Gastroesophageal sphincter (tissue), 4 donors: Measurements from ENCODE around the gene SMTN. TPM values are rescaled to one million over a fixed set of nuclear protein-coding genes. Genes with fewer than 3 reads are reported as not detected.

Source experiments
- ATAC-seq: fragments of 150-250 bp; one replicate; pipeline ENCODE4 v1.9.1; 2016; ENCODE audit warnings: mild to moderate bottlenecking, moderate library complexity
- H3K27ac ChIP-seq, 4 donors: fragments of 200-600 bp; sonication (generic) in 3 of 4; 1 replicate in 3 of 4; 2 replicates in 1 of 4; pipeline ENCODE4 v1.5.1; 2016 to 2019
- H3K27me3 ChIP-seq: fragments of 200-600 bp; sonication (generic); one replicate; pipeline ENCODE4 v1.5.1; 2019
- H3K36me3 ChIP-seq, 2 donors: fragments of 200-600 bp; sonication (generic); one replicate each; pipeline ENCODE4 v1.5.1; 2019; ENCODE audit warnings: control low read depth in 1 of 2
- H3K4me1 ChIP-seq, 3 donors: fragments of 200-600 bp; sonication (generic); 1 replicate in 2 of 3; 2 replicates in 1 of 3; pipeline ENCODE4 v1.5.1; 2016 to 2019; ENCODE audit warnings: control low read depth in 2 of 3
- H3K4me3 ChIP-seq, 2 donors: fragments of 200-600 bp; sonication (generic); one replicate each; pipeline ENCODE4 v1.5.1; 2019; ENCODE audit warnings: mild to moderate bottlenecking in 1 of 2, moderate library complexity in 1 of 2
- H3K9me3 ChIP-seq, 3 donors: fragments of 200-600 bp; sonication (generic); one replicate each; pipeline ENCODE4 v1.5.1; 2017 to 2019; ENCODE audit warnings: control low read depth in 2 of 3
- CTCF ChIP-seq, 4 experiments: fragments of 200-600 bp in 2 of 4; fragments of 450-650 bp in 2 of 4; sonication (generic) in 1 of 4; IDR thresholded peaks; one replicate each; pipeline ENCODE4 v1.5.1; 2017 to 2019; ENCODE audit warnings: antibody characterized with exemption in 4 of 4, mild to moderate bottlenecking in 2 of 4, moderate library complexity in 2 of 4
- EP300 ChIP-seq: sonication (generic); formaldehyde crosslinking; IDR thresholded peaks from one replicate; pipeline ENCODE4 v1.6.1; 2017; ENCODE audit warnings: antibody characterized with exemption, mild to moderate bottlenecking
- POLR2A ChIP-seq, 2 donors: fragments of 450-650 bp; IDR thresholded peaks; one replicate each; pipeline ENCODE4 v1.6.1; 2017; ENCODE audit warnings: antibody characterized with exemption in 2 of 2, mild to moderate bottlenecking in 2 of 2, moderate library complexity in 1 of 2
- POLR2AphosphoS5 ChIP-seq: sonication (generic); formaldehyde crosslinking; IDR thresholded peaks from one replicate; pipeline ENCODE4 v1.6.1; 2017; ENCODE audit warnings: antibody characterized with exemption
- WGBS, 2 donors: methylation state at CpG; one replicate each; pipeline ENCODE4 v1.1.5; 2018; ENCODE audit warnings: low coverage in 1 of 2; 5-methylcytosine and 5-hydroxymethylcytosine counted together
- total RNA-seq, 4 donors: library from RNA; depleted of rRNA; stranded (reverse); fragments of >200 nt; gene quantifications; one replicate each; pipeline ENCODE4 v1.1.0, GENCODE V29; 2016

Gene SMTN
- total RNA-seq, 4 donors from 2014 or later, result 900 to 1,687 (median 1,274) TPM

DNA sequence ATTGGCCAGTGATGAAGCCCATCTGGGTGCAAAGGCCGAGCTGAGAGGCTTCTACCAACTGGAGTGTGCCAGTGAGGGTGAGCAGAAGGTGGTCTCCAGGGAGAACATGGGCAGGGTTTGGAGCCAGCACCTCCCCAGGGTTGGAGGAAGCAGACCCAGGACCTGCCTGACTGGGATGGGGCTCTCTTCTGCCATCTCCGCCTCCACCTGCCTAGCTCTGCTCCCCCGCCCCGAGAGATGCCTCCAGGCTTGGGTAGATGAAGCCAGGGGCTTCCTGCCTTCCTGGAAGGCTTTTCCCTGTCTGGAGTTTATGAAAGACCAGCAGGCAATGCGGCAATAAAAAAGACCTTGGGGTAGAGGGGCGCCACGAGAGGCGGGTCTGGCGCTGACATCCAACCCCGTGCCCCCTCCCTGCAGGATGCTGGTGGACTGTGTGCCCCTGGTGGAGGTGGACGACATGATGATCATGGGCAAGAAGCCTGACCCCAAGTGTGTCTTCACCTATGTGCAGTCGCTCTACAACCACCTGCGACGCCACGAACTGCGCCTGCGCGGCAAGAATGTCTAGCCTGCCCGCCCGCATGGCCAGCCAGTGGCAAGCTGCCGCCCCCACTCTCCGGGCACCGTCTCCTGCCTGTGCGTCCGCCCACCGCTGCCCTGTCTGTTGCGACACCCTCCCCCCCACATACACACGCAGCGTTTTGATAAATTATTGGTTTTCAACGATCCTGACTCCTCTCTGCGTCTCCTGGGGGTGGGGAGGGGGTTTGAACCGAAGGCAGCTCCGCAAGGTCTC lies 23.0 kb downstream of the SMTN start:
- H3K4me1 ChIP-seq, result peaks cover 11 to 86% (median 51%) of the 10 kb centered on the region in 3 donors
- H3K4me3 ChIP-seq, result peak overlapping the region; percentile 92 to 96
- peaks cover 0 to 54% of the 10 kb centered on the region in 2 donors for H3K36me3 ChIP-seq
- ATAC-seq, result peak; percentile 3
- no peaks in the 10 kb centered on the region for H3K27me3 ChIP-seq
- H3K27ac ChIP-seq, result peak overlapping the region; percentile 97 to 100 (median 99)
- no peak for TF ChIP-seq EP300
- peak; percentile 51 to 62 for TF ChIP-seq POLR2A (IDR thresholded peaks at IDR 0.05)
- peak in 2 of 4 experiments; percentile 31 to 33 for TF ChIP-seq CTCF (IDR thresholded peaks at IDR 0.05)
- TF ChIP-seq POLR2AphosphoS5, result peak; percentile 94
- no peaks in the 10 kb centered on the region for H3K9me3 ChIP-seq
- no CpG with 5 or more reads among the region's 33 CpGs for WGBS, 2 donors

DNA sequence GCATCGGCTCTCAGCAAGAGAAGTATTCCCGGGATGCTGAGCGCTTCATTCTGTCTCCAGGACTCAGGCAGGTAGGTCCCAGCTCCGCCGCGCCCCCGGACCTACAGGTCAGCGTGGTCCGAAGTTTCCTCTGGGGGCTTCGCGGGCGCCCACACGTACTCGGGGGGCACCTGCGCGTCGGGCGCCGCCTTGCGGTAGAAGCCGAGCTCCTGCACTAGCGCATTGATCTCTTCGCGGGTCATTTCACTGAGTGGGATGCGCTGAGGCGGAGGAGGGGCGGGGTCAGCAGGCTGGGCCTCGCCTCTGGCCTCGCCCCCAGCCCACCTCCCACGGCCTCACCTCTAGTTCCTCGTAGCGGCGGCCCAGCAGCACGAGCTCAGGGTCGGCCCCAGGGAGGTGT lies 23.8 kb downstream of the SMTN start:
- 38% methylated on average over 12 of the region's 35 CpGs; no CpG with 5 or more reads in 1 of the 2 donors for whole genome bisulfite sequencing, 2 donors
- Histone ChIP-seq H3K4me3 (peak overlapping the region; percentile 92 to 96), H3K36me3 (peaks cover 0 to 46% of the 10 kb centered on the region in 2 donors), H3K4me1 (peaks cover 8 to 78% (median 45%) of the 10 kb centered on the region in 3 donors), H3K27me3 (no peaks in the 10 kb centered on the region), H3K27ac (peak overlapping the region; percentile 97 to 100 (median 99)), H3K9me3 (no peaks in the 10 kb centered on the region)
- ATAC-seq, result no peak
- TF ChIP-seq POLR2A (IDR thresholded peaks at IDR 0.05) (peak; percentile 27 to 60), CTCF (IDR thresholded peaks at IDR 0.05) (peak in 3 of 4 experiments; percentile 73 to 77 (median 74)), POLR2AphosphoS5 (peak; percentile 79), EP300 (no peak)

GRCh38 chr22:31105282-31105929 lies 24.3 kb downstream of the SMTN start:
- TF ChIP-seq POLR2A (IDR thresholded peaks at IDR 0.05), result no peak
- TF ChIP-seq POLR2AphosphoS5, result peak; percentile 69
- TF ChIP-seq EP300, result no peak
- WGBS, 2 donors, result no CpG with 5 or more reads among the region's 11 CpGs
- no peaks in the 10 kb centered on the region for H3K9me3 ChIP-seq
- no peak for ATAC-seq
- H3K36me3 ChIP-seq, result peaks cover 0 to 41% of the 10 kb centered on the region in 2 donors
- H3K4me1 ChIP-seq, result peaks cover 5 to 73% (median 45%) of the 10 kb centered on the region in 3 donors
- peak overlapping the region; percentile 97 to 100 (median 99) for H3K27ac ChIP-seq
- H3K27me3 ChIP-seq, result no peaks in the 10 kb centered on the region
- H3K4me3 ChIP-seq, result peak overlapping the region; percentile 92 to 96

DNA sequence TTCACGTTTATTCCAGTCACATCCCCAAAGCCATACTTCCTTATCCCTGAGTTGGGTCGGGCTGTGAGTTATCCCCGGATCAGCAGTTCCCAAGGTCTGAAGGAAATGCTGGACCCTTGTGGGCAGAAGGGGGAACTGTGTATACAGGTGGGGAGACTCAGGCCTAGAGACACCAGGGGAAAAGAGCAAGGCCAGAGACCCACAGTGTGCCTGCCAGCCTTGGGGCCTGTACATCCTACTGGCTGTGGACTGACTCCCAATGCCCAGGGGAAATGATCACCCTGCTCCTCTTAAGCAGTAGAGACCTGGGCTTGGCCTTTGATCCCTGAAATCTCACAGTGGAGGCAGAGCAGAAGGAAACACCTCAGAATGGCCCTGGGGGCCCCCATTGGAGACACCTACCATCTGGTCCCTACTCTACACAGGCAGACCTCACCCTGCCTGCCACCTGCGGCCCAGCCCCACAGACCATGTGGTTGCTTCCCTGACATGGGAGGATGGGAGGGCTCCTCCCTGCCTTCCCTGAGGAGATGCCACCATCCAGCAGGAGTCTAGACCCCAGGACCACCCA lies 25.0 kb downstream of the SMTN start:
- 80% methylated on average over 1 of the region's 4 CpGs; no CpG with 5 or more reads in 1 of the 2 donors for WGBS, 2 donors
- Histone ChIP-seq H3K27ac (peak overlapping the region; percentile 97 to 100 (median 99)), H3K27me3 (no peaks in the 10 kb centered on the region), H3K4me1 (peaks cover 5 to 66% (median 39%) of the 10 kb centered on the region in 3 donors), H3K9me3 (no peaks in the 10 kb centered on the region), H3K36me3 (peaks cover 0 to 34% of the 10 kb centered on the region in 2 donors), H3K4me3 (peak overlapping the region; percentile 92 to 96)
- ATAC-seq, result no peak
- no peak for TF ChIP-seq POLR2A (IDR thresholded peaks at IDR 0.05)
- TF ChIP-seq CTCF (IDR thresholded peaks at IDR 0.05), result peak in 3 of 4 experiments; percentile 20 to 59 (median 32)

DNA sequence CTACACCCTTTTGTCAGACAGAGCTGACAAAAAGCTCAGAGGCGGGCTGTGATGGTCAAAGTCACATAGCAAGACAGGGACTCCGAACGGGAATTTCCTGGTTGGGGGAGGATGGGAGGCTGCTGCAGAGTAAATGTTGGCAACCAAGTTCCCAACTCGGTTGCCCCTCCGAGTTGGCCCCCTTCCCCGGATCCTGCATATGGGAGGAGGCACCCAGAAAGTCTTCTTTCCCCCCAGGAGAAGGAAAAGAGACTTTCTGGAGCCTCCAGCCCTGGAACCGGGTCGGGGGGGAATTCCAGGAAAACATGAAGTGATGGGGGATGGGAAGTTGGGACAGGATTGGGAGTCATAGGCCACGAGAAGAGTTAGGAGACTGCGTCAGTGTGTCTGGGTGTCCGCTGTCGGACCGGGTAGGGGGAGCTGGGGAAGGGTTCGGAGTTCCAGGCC lies 25.6 kb downstream of the SMTN start:
- TF ChIP-seq POLR2AphosphoS5 (no peak), CTCF (IDR thresholded peaks at IDR 0.05) (no peak)
- H3K9me3 ChIP-seq, result no peaks in the 10 kb centered on the region
- WGBS, 2 donors, result 5 to 7% methylated on average over 11 to 13 of the region's 14 CpGs
- peaks cover 0 to 29% of the 10 kb centered on the region in 2 donors for H3K36me3 ChIP-seq
- no peaks in the 10 kb centered on the region for H3K27me3 ChIP-seq
- H3K27ac ChIP-seq, result peak overlapping the region; percentile 97 to 100 (median 99)
- H3K4me3 ChIP-seq, result peak overlapping the region; percentile 92 to 96
- H3K4me1 ChIP-seq, result peaks cover 5 to 59% (median 37%) of the 10 kb centered on the region in 3 donors
- peak; percentile 1 for ATAC-seq
